SK-N-SH treated with all-trans-retinoic acid at 6 μM for 48 hours (cell line): ENCODE results near the gene CPA1.

ENCODE experiments used
- ATAC-seq: fragments of 200-7000 bp; cut with Tn5 transposase; 3 replicates; pipeline ENCODE4 v1.9.1; 2020; ENCODE audit warnings: mild to moderate bottlenecking, moderate library complexity
- ARNTL ChIP-seq: fragments of 450-650 bp; formaldehyde crosslinking; IDR thresholded peaks from 2 replicates; pipeline ENCODE4 v1.5.0; 2020; ENCODE audit warnings: low read depth, mild to moderate bottlenecking, moderate library complexity, borderline replicate concordance
- BACH2 ChIP-seq: fragments of 250-450 bp; sonication (Bioruptor Pico); IDR thresholded peaks from 2 replicates; pipeline ENCODE4 v1.9.0; 2021; ENCODE audit warnings: mild to moderate bottlenecking, borderline replicate concordance
- CREB5 ChIP-seq: fragments of 250-450 bp; sonication (Bioruptor Pico); IDR thresholded peaks from 2 replicates; pipeline ENCODE4 v1.5.1; 2020; ENCODE audit warnings: low read depth, mild to moderate bottlenecking, moderate library complexity
- CSDC2 ChIP-seq: fragments of 250-450 bp; sonication (Bioruptor Pico); IDR thresholded peaks from 2 replicates; pipeline ENCODE4 v1.5.0; 2020; ENCODE audit warnings: mild to moderate bottlenecking, moderate library complexity
- CSRNP3 ChIP-seq: fragments of 250-450 bp; sonication (Bioruptor Pico); IDR thresholded peaks from 2 replicates; pipeline ENCODE4 v1.5.1; 2021; ENCODE audit warnings: mild to moderate bottlenecking, moderate library complexity
- ESRRG ChIP-seq: fragments of 250-450 bp; sonication (Bioruptor Pico); IDR thresholded peaks from 2 replicates; pipeline ENCODE4 v1.6.1; 2021; ENCODE audit warnings: mild to moderate bottlenecking
- GLIS3 ChIP-seq: fragments of 250-450 bp; sonication (Bioruptor Pico); IDR thresholded peaks from 2 replicates; pipeline ENCODE4 v1.5.0; 2020; ENCODE audit warnings: mild to moderate bottlenecking, moderate library complexity
- ISL1 ChIP-seq: fragments of 250-450 bp; sonication (Bioruptor Pico); IDR thresholded peaks from 2 replicates; pipeline ENCODE4 v2.1.2; 2022; ENCODE audit warnings: mild to moderate bottlenecking, moderate library complexity
- OSR1 ChIP-seq: fragments of 250-450 bp; sonication (Bioruptor Pico); IDR thresholded peaks from 2 replicates; pipeline ENCODE4 v1.8.0; 2022; ENCODE audit warnings: moderate library complexity, mild to moderate bottlenecking, inconsistent platforms
- PATZ1 ChIP-seq: fragments of 250-450 bp; sonication (Bioruptor Pico); IDR thresholded peaks from 2 replicates; pipeline ENCODE4 v1.8.0; 2020; ENCODE audit warnings: mild to moderate bottlenecking, moderate library complexity, borderline replicate concordance
- POU6F1 ChIP-seq: fragments of 250-450 bp; sonication (Bioruptor Pico); IDR thresholded peaks from 2 replicates; pipeline ENCODE4 v1.8.0; 2021; ENCODE audit warnings: low read depth, mild to moderate bottlenecking, moderate library complexity, borderline replicate concordance
- PPARA ChIP-seq: fragments of 250-450 bp; sonication (Bioruptor Pico); IDR thresholded peaks from 2 replicates; pipeline ENCODE4 v1.5.0; 2020; ENCODE audit warnings: mild to moderate bottlenecking, borderline replicate concordance
- RARB ChIP-seq: fragments of 250-450 bp; sonication (Bioruptor Pico); IDR thresholded peaks from 2 replicates; pipeline ENCODE4 v1.8.0; 2021; ENCODE audit warnings: mild to moderate bottlenecking, moderate library complexity
- SNAI2 ChIP-seq: fragments of 250-450 bp; sonication (Bioruptor Pico); IDR thresholded peaks from 2 replicates; pipeline ENCODE4 v1.5.0; 2020; ENCODE audit warnings: mild to moderate bottlenecking, moderate library complexity
- TCF4 ChIP-seq: fragments of 250-450 bp; sonication (Bioruptor Pico); IDR thresholded peaks from 2 replicates; pipeline ENCODE4 v1.8.0; 2021; ENCODE audit warnings: mild to moderate bottlenecking, moderate library complexity, borderline replicate concordance
- TOX ChIP-seq: fragments of 250-450 bp; sonication (Bioruptor Pico); IDR thresholded peaks from 2 replicates; pipeline ENCODE4 v1.8.0; 2021; ENCODE audit warnings: mild to moderate bottlenecking, moderate library complexity, borderline replicate concordance
- TSHZ2 ChIP-seq: fragments of 250-450 bp; sonication (Bioruptor Pico); IDR thresholded peaks from 2 replicates; pipeline ENCODE4 v1.5.0; 2020; ENCODE audit warnings: mild to moderate bottlenecking, moderate library complexity
- ZC3H10 ChIP-seq: fragments of 250-450 bp; sonication (Bioruptor Pico); IDR thresholded peaks from 2 replicates; pipeline ENCODE4 v1.5.1; 2021; ENCODE audit warnings: mild to moderate bottlenecking, moderate library complexity
- ZFP3 ChIP-seq: fragments of 250-450 bp; sonication (Bioruptor Pico); IDR thresholded peaks from 2 replicates; pipeline ENCODE4 v1.5.0; 2020; ENCODE audit warnings: mild to moderate bottlenecking, moderate library complexity
- ZFP30 ChIP-seq: fragments of 450-650 bp; formaldehyde crosslinking; IDR thresholded peaks from 2 replicates; pipeline ENCODE4 v1.5.0; 2022; ENCODE audit warnings: mild to moderate bottlenecking, moderate library complexity
- ZNF565 ChIP-seq: fragments of 450-650 bp; formaldehyde crosslinking; conservative IDR thresholded peaks from 2 replicates; pipeline ENCODE4 v1.5.0; 2020; ENCODE audit warnings: low read depth, mild to moderate bottlenecking, moderate library complexity
- ZNF70 ChIP-seq: fragments of 450-650 bp; formaldehyde crosslinking; IDR thresholded peaks from 2 replicates; pipeline ENCODE4 v1.5.0; 2020; ENCODE audit warnings: mild to moderate bottlenecking, moderate library complexity

The CPA1 gene

GRCh38 chr7:130413201-130413600 is 32.9 kb downstream of the CPA1 start:
- ATAC-seq, result no peak
- TF ChIP-seq OSR1 (CRISPR knock-in tag) (no peak), ZFP30 (CRISPR knock-in tag) (no peak), TSHZ2 (CRISPR knock-in tag) (no peak), ZFP3 (no peak), CSRNP3 (CRISPR knock-in tag) (no peak)

- ATAC-seq, result no peak
- TF ChIP-seq ZC3H10 (no peak), ARNTL (CRISPR knock-in tag) (no peak), TCF4 (no peak), SNAI2 (CRISPR knock-in tag) (no peak), CREB5 (CRISPR knock-in tag) (no peak), ZFP3 (no peak), TOX (CRISPR knock-in tag) (no peak), OSR1 (CRISPR knock-in tag) (no peak), ZNF565 (CRISPR knock-in tag) (no peak), TSHZ2 (CRISPR knock-in tag) (no peak), ZNF70 (CRISPR knock-in tag) (no peak), BACH2 (CRISPR knock-in tag) (no peak), GLIS3 (no peak)
These were observed 34.7 kb downstream of the CPA1 start for GRCh38 chr7:130415006-130415405.

- TF ChIP-seq ISL1 (no peak), ZNF70 (CRISPR knock-in tag) (no peak)
- TF ChIP-seq, all 23 proteins: peak for 0
These were observed 36.9 kb downstream of the CPA1 start for GRCh38 chr7:130417213-130417612.

GRCh38 chr7:130418306-130418705 is 38.0 kb downstream of the CPA1 start:
- ATAC-seq, result no peak
- no peak for TF ChIP-seq ISL1
- TF ChIP-seq ZFP30 (CRISPR knock-in tag), result no peak
- TF ChIP-seq TCF4, result no peak
- no peak for TF ChIP-seq CSDC2 (CRISPR knock-in tag)
- no peak for TF ChIP-seq ESRRG
- TF ChIP-seq POU6F1 (CRISPR knock-in tag), result no peak
- TF ChIP-seq OSR1 (CRISPR knock-in tag), result no peak
- TF ChIP-seq ZC3H10, result no peak
- TF ChIP-seq PPARA, result no peak
- no peak for TF ChIP-seq RARB (CRISPR knock-in tag)
- no peak for TF ChIP-seq PATZ1 (CRISPR knock-in tag)
- TF ChIP-seq ZNF70 (CRISPR knock-in tag), result no peak
- TF ChIP-seq ZFP3, result no peak

More at GRCh38 chr7:130417213-130417612, 36.9 kb downstream of the CPA1 start:
- no peak for ATAC-seq
